ENCODE measurements around the gene FAR2.
"Not testable (repeated sequence)": the region's sequence is repeated elsewhere in the genome, so short reads cannot be mapped to it uniquely, and the experiment has no call there.

The FAR2 gene
- 1.5 to 6.0 (median 5.0) reads per million in 4 experiments for total RNA-seq

GRCh38 chr12:29148911-29149690 lies at the start of gene FAR2:
Gene FAR2, plus strand, starts transcription at chr12:29149278. Its CDS starts 121,172 bp downstream, at chr12:29270450.
- DNase-seq: no peak

- no peak for DNase-seq
These were observed 46.3 kb upstream of the FAR2 start for GRCh38 chr12:29102741-29103140.

- no peak for DNase-seq
These were observed 45.5 kb upstream of the FAR2 start for GRCh38 chr12:29103539-29103974.

GRCh38 chr12:29104516-29104915 lies 44.6 kb upstream of the FAR2 start:
- no peak for DNase-seq

- DNase-seq: no peak
These were observed 38.3 kb upstream of the FAR2 start for GRCh38 chr12:29110506-29111442.

- no peak for DNase-seq
These were observed 36.0 kb upstream of the FAR2 start for GRCh38 chr12:29113101-29113500.

GRCh38 chr12:29116414-29116813 lies 32.7 kb upstream of the FAR2 start:
- no peak for DNase-seq

GRCh38 chr12:29131539-29131938 lies 17.5 kb upstream of the FAR2 start:
- no peak for DNase-seq

- DNase-seq: no peak
These were observed 16.8 kb upstream of the FAR2 start for GRCh38 chr12:29132316-29132715.

GRCh38 chr12:29133181-29133580 lies 15.9 kb upstream of the FAR2 start:
- DNase-seq: no peak

- no peak for DNase-seq
These were observed 15.4 kb upstream of the FAR2 start for GRCh38 chr12:29133680-29134079.

- not testable (repeated sequence) for DNase-seq
These were observed 10.8 kb upstream of the FAR2 start for GRCh38 chr12:29138256-29138655.

- not testable (repeated sequence) for DNase-seq
These were observed 10.2 kb upstream of the FAR2 start for GRCh38 chr12:29138855-29139254.

GRCh38 chr12:29145372-29146170 lies 3.5 kb upstream of the FAR2 start:
- no peak for DNase-seq

- DNase-seq: no peak
These were observed 2.9 kb upstream of the FAR2 start for GRCh38 chr12:29146196-29146595.

GRCh38 chr12:29147731-29148595 lies 1.1 kb upstream of the FAR2 start:
- no peak for DNase-seq

GRCh38 chr12:29148596-29148910 lies 525 bp upstream of the FAR2 start:
- DNase-seq: no peak

- no peak for DNase-seq
These were observed 708 bp downstream of the FAR2 start for GRCh38 chr12:29149691-29150281.

- no peak for DNase-seq
These were observed 1.4 kb downstream of the FAR2 start for GRCh38 chr12:29150462-29150861.

- DNase-seq: no peak
These were observed 3.3 kb downstream of the FAR2 start for GRCh38 chr12:29152223-29152868.

All from effector CD8-positive, alpha-beta T cell (primary cell).